AG04450 (cell line): ENCODE data around the gene SHC3. TPM values are rescaled to one million over a fixed set of nuclear protein-coding genes. Genes with fewer than 3 reads are reported as not detected.

Source experiments
- CTCF ChIA-PET: fragments of 300-600, 350-600 bp; formaldehyde crosslinking; extraction: SDS; loops from one replicate; lab custom pipeline; 2022; ENCODE audit warnings: antibody characterized with exemption, inconsistent platforms; lab: Charles Lee
- POLR2A ChIA-PET: fragments of 350-600 bp; formaldehyde crosslinking; extraction: SDS; loops from one replicate; lab custom pipeline; 2021; ENCODE audit warnings: antibody characterized with exemption, inconsistent platforms; lab: Yijun Ruan, JAX
- DNase-seq: peaks from one replicate; pipeline ENCODE4 v3.0.0-alpha.2; 2011; ENCODE audit warnings: low read depth, low spot score
- H3K27ac ChIP-seq: one replicate; pipeline ENCODE4 v1.5.1; 2012; ENCODE audit warnings: low read depth, low read length, control low read depth
- H3K27me3 ChIP-seq: one replicate; pipeline ENCODE4 v1.6.0; 2012; ENCODE audit warnings: low read length; ENCODE audit not compliant: control insufficient read depth, insufficient read depth
- H3K4me3 ChIP-seq: 2 replicates; pipeline ENCODE4 v1.5.1; 2011; ENCODE audit warnings: mild to moderate bottlenecking, low read depth, low read length, control low read depth
- H3K9me3 ChIP-seq: 2 replicates; pipeline ENCODE4 v1.5.1; 2012; ENCODE audit warnings: low read length; ENCODE audit not compliant: control insufficient read depth, insufficient read depth
- polyA plus RNA-seq: library from polyadenylated mRNA; depleted of rRNA; stranded (reverse); fragments of >200 nt; gene quantifications from 2 replicates; pipeline ENCODE4 v1.2.3, GENCODE V29; 2011
- TF ChIP-seq, protein P1 (sequence below): IDR thresholded peaks from 2 replicates; pipeline ENCODE4 v1.5.1; 2011; ENCODE audit warnings: low read depth, low read length, control low read depth, inconsistent platforms

SHC3 gene
- polyA plus RNA-seq, 1 experiment: 4.3 TPM

DNA sequence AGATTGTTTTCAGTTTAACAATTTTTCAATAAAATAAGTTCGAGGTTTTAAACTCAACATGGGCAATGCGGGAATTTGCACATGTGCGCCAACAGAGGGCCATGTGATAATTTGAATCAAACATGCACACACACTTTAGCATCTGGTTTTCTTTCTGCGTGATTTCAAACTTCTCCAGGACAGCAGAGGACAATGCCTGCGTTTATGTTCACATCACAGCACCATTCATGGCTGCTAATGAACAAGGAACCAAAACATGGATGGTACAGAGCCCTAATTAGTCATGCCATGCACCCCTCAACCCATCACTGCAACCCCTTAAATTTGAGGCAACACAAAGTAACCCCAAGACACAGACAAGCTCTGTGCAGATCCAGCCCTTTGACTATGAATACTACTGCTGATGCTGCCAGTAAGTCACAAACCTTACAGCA, 2.8 kb downstream of the SHC3 start:
- Histone ChIP-seq H3K9me3 (no peaks in the 10 kb centered on the region; the same call in 1 of the 2 replicates), H3K27ac (no peak overlapping the region), H3K4me3 (peak overlapping the region; percentile 11; the same call in 1 of the 2 replicates), H3K27me3 (no peaks in the 10 kb centered on the region)
- ChIA-PET POLR2A (interaction anchor here (0.6 kb wide), 1 partner anchor 429 kb away, joined by 3 read pairs; no protein-coding TSS in a partner anchor), CTCF (no interaction called here)
- DNase-seq: no peak
- TF ChIP-seq, protein P1, sequence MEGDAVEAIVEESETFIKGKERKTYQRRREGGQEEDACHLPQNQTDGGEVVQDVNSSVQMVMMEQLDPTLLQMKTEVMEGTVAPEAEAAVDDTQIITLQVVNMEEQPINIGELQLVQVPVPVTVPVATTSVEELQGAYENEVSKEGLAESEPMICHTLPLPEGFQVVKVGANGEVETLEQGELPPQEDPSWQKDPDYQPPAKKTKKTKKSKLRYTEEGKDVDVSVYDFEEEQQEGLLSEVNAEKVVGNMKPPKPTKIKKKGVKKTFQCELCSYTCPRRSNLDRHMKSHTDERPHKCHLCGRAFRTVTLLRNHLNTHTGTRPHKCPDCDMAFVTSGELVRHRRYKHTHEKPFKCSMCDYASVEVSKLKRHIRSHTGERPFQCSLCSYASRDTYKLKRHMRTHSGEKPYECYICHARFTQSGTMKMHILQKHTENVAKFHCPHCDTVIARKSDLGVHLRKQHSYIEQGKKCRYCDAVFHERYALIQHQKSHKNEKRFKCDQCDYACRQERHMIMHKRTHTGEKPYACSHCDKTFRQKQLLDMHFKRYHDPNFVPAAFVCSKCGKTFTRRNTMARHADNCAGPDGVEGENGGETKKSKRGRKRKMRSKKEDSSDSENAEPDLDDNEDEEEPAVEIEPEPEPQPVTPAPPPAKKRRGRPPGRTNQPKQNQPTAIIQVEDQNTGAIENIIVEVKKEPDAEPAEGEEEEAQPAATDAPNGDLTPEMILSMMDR: peak; percentile 17; the same call in 1 of the 2 replicates

DNA sequence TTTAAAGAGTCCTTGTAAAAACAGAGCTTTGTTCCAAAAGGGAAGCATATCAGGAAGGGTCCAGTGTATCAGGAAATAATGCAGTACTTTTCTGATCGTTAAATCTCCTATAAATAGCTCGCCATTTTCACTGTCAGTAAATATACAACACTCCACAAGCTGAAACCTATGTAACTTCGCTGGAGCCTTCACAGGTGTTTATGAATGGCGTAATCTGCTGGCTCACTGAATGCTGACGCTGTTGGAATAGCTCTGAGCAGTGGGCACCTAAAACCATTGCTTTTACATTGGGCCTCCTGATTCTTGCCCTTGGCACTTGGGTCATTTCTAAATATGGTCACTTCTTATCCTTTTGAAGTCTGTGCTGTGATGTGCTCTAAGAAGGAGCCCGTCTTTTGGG, 4.3 kb downstream of the SHC3 start:
- no peaks in the 10 kb centered on the region for H3K9me3 ChIP-seq
- no peak overlapping the region for H3K4me3 ChIP-seq
- DNase-seq: no peak
- ChIA-PET POLR2A (no interaction called here), CTCF (no interaction called here)
- H3K27ac ChIP-seq: no peak overlapping the region
- TF ChIP-seq, protein P1: no peak
- H3K27me3 ChIP-seq: no peaks in the 10 kb centered on the region

DNA sequence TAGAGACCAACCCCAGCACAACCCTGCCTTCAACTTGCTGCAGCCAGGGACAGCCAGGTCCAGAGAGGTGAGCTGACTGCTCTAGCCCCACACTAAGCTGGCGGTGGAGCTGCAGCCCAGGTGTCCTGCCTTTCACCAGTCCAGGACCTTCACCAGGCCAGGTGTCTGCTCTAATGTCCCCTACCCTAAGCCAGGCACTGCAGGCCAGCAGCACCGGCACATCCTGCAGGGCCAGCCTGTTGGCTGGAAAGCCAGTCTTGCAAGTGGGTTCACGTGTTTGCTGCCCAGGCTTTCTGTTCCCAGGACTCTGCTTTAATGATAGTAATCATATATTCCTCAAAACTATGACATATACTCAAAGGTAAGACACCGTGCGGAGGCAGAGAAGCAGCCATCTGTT, 5.5 kb downstream of the SHC3 start:
- no peak overlapping the region for H3K4me3 ChIP-seq
- DNase-seq: no peak
- ChIA-PET CTCF (no interaction called here), POLR2A (interaction anchor here (0.7 kb wide), 1 partner anchor 141 kb away, joined by 3 read pairs; no protein-coding TSS in a partner anchor)
- H3K27me3 ChIP-seq: no peaks in the 10 kb centered on the region
- no peaks in the 10 kb centered on the region for H3K9me3 ChIP-seq
- no peak overlapping the region for H3K27ac ChIP-seq
- TF ChIP-seq, protein P1: no peak

DNA sequence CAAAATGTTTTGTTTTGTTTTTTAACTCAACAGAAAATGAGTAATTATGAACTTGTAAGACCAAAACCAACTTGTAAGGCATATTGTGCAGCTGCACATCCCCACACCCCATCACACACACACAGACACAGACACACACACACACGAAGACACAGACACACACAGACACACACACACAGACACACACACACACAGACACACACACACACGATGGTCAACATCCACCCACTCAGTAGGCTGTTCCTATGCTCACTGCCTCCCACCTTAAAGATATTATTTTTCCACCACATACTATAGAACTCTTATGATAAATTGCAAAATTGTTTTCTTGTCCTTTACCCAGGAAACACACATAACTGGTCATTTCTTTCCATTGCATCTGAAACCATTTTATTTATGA, 6.2 kb downstream of the SHC3 start:
- Histone ChIP-seq H3K27me3 (no peaks in the 10 kb centered on the region), H3K4me3 (no peak overlapping the region), H3K9me3 (no peaks in the 10 kb centered on the region), H3K27ac (no peak overlapping the region)
- CTCF ChIA-PET: no interaction called here
- TF ChIP-seq, protein P1: no peak
- DNase-seq: no peak
- POLR2A ChIA-PET: no interaction called here

DNA sequence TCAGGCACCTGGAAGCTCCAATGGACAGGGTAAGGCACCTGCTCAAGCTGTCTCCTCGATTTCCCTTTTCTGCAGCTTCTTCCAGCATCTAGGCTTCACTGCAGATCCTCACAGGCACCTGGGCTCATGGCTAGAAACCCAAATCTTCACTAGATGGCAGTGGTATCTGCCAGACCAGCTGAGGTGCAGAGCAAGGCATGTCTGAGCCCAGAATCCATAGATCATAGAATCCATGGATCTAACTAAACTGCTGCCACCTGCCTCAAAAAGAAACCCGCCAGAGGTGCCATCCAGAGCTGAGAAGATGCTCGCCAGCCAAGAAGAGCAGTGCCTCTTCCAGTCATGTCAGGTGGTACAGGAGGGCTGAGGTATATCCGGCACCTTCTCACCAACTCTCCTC, 6.9 kb downstream of the SHC3 start:
- Histone ChIP-seq H3K9me3 (no peaks in the 10 kb centered on the region), H3K4me3 (no peak overlapping the region), H3K27me3 (no peaks in the 10 kb centered on the region), H3K27ac (no peak overlapping the region)
- ChIA-PET POLR2A (no interaction called here), CTCF (no interaction called here)
- TF ChIP-seq, protein P1: no peak
- no peak for DNase-seq
